HG03432 (cell line): ENCODE data around the gene ATP2B3.
"Not testable (repeated sequence)": the region's sequence is repeated elsewhere in the genome, so short reads cannot be mapped to it uniquely, and the experiment has no call there.

Experiments
- ATAC-seq: cut with Tn5 transposase; IDR thresholded peaks from one replicate; pipeline ENCODE4 v1.9.1; 2021; ENCODE audit warnings: mild to moderate bottlenecking, moderate library complexity; ENCODE audit not compliant: unreplicated experiment

The ATP2B3 gene

GRCh38 chrX:153592091-153592833 is 74.8 kb downstream of the ATP2B3 start:
- no peak for ATAC-seq

GRCh38 chrX:153592966-153593688 is 75.7 kb downstream of the ATP2B3 start:
- ATAC-seq = no peak

GRCh38 chrX:153593811-153594500 is 76.5 kb downstream of the ATP2B3 start:
- no peak for ATAC-seq

GRCh38 chrX:153595387-153595786 is 77.9 kb downstream of the ATP2B3 start:
- no peak for ATAC-seq

DNA sequence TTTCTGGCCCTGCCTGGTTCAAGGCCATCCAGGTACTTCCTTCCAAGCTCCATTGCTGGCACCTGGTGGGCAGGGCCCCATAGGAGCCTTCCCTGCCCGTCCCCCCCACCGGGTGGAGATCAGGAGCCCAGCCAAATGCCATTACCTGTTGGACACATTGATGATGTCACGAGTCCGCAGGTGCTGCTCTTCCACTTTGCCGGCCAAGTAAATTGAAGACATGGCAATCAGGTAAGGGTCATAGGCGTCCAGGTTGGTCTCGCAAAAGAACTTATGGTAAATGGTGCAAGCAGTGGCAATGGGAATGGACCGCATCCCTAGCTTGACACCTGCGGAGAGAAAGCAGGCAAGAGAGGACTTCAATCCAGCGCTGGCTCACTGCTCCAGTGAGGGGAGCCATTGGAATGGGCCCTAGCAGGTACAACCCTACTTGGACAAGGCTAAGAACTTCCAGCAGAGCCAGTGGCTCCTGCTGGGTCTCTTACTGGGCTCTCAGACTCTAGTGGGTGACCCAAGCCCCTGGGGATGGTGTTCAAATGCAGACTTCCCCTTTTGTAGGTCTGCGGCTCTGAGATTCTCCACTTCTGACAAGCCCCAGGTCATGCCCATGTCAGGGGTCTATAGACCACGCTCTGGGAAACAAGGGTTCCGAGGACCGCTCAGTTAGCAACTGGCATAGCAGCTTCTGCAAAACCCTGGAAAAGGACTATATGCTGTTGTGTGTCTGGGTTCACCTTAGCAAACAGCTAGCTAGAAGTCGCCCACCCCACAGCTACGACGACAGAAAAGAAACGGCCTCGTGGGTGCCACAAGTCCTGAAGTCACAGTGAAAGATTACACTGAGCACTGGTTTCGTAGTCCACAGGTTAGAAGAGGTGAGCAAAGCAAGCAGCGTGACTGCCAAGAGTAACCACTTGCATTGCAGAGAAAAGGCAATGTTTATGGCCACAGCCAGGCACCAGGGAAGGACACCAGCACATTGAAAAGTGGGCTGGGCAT is 78.7 kb downstream of the ATP2B3 start:
- ATAC-seq = no peak

DNA sequence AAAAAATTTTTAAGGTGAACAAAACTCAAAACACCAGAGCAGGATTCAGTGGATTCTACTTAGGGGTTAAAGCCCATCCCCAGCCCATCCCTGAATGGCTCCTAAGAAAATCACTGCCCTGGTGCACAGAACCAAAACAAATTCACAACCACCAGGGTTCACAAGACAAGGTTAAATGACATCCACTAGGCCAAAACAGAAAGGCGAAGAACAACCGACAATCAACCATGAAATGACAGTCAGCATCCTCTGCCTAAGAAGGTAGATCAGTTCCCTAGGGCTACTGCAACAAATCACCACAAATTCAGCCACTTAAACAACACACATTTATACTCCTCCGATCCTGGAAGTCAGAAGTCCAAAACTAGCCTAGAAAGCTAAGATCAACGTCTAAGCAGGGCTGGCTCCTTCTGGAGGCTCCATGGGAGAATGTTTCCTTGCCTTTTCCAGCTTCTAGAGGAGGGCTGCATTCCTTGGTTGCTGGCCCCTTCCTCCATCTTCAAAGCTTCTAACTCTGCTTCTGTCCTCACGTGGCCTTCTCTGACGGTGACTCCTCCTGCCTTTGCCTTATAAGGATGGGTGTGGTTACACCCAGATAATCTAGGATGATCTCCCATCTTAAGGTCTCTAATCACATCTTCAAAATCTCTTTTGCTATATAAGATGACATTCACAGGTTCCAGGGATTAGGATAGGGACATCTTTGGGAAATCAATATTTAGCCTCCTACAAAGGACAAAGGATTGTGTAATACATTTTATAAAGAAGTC is 79.7 kb downstream of the ATP2B3 start:
- no peak for ATAC-seq

- ATAC-seq = peak; percentile 57
Measured at GRCh38 chrX:153598541-153599191, 81.2 kb downstream of the ATP2B3 start, which contains the start of gene CCNQ. Gene CCNQ (minus strand): TSS chrX:153599139. CDS start chrX:153599073, 66 bp downstream.

- ATAC-seq = peak; percentile 89
Measured at GRCh38 chrX:153599192-153600031, 82.0 kb downstream of the ATP2B3 start.

- no peak for ATAC-seq
Measured at GRCh38 chrX:153600032-153600373, 82.6 kb downstream of the ATP2B3 start.

- ATAC-seq = no peak
Measured at GRCh38 chrX:153600921-153601320, 83.5 kb downstream of the ATP2B3 start.

DNA sequence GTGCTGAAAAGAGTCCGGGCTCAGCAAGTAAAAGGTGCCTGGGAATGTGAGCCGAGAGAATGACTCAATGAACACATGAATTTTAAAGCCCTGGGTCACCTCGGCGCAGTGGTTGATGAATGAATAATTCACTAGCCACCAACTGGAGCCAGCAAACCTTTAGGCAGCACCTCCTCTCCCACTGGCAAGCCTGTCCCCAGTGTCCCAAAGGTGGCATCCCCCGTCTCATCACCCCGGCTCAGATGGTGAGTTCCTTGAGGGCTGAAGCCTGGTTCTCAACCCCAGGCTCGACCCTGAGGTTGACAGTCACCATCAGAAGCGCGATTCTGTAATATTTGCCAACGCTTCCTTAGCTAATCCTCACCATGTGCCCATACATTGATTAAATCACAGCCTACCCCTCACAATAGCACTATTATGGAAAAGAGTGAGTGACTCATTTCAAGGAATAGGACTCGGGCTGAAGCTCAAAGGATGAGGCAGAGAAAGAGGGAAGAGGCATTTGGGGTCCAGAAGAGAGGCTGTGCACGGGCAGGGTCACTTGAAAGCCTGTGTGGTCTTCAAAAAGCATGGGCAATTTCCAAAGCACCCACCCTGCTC is 84.2 kb downstream of the ATP2B3 start:
- no peak for ATAC-seq

DNA sequence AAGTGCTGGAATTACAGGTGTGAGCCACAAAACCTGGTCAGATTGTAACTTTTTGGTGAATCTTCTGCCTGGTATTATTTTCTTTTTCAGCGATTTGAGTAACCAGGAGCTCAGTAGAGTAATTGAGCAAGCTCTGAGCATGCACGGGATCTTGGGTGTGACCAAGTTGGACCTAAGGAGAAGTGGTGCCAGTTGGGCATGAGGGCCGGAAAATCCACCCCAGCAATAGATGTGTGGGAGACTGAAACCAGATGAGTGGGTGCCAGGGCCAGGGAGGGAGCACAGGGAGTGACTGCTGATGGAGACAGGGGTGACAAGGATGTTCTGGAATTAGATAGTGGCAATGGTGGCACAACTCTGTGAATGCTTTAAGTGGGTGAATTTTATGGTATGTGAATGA is 85.2 kb downstream of the ATP2B3 start:
- ATAC-seq = no peak

- no peak for ATAC-seq
Measured at GRCh38 chrX:153603131-153603656, 85.8 kb downstream of the ATP2B3 start.

- ATAC-seq = not testable (repeated sequence)
Measured at GRCh38 chrX:153604666-153605380, 87.4 kb downstream of the ATP2B3 start.

DNA sequence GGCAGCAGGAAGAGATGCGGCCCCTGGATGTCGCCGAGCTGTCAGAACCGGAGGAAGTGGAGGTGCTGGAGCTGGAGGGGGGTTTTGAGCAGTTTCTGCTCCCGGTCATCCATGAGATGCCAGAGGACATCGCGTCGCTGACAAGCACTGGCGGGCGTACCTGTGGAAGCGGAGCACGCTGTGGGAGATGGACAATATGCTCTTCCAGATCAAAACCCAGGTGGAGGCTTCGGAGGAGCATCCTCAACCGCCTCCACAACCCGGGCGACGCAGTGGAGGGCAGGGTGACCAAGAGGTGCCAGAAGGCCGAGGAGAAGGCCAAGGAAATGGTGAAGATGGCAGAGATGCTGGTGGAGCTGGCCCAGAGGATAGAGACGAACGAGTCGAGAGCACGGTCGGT is 89.1 kb downstream of the ATP2B3 start:
- ATAC-seq = no peak

DNA sequence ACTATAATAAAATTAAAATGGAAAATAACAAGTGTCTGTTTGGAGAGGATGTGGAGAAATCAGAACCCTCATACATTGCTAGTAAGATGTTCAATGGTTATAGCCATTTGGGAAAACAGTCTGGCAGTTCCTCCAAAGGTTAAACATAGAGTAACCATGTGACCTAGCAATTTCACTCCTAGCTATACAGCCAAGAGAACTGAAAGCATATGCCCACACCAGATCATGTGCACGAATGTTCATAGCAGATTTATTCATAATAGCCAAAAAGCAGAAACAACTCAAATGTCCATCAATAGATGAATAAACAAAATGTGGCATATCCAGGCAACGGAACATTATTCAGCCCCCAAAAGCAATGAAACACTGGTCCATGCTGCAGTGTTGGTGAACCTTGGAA is 90.9 kb downstream of the ATP2B3 start:
- no peak for ATAC-seq

DNA sequence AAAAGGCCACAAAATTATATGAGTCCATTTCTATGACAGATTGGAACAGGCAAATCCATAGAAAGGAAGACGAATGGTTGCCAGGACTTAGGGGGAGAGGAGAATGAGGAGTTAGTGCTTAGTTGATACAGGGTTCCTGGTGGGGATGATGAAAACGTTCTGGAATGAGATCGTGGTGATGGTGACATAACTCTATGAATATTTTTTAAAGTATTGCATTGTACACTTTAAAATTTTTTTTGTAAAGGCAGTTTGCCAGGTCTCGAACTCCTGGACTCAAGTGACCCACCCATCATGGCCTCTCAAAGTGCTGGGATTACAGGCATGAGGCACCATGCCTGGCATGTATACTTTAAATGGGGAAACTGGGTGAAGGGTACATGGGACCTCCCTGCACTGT is 91.4 kb downstream of the ATP2B3 start:
- no peak for ATAC-seq
